ENCODE measurements around the gene SLC35C1. TPM values are rescaled to one million over a fixed set of nuclear protein-coding genes. Genes with fewer than 3 reads are reported as not detected.

The SLC35C1 gene
- total and polyA plus RNA-seq, 2 experiments from 2014 or later, result 6.8 to 11.0 TPM

DNA sequence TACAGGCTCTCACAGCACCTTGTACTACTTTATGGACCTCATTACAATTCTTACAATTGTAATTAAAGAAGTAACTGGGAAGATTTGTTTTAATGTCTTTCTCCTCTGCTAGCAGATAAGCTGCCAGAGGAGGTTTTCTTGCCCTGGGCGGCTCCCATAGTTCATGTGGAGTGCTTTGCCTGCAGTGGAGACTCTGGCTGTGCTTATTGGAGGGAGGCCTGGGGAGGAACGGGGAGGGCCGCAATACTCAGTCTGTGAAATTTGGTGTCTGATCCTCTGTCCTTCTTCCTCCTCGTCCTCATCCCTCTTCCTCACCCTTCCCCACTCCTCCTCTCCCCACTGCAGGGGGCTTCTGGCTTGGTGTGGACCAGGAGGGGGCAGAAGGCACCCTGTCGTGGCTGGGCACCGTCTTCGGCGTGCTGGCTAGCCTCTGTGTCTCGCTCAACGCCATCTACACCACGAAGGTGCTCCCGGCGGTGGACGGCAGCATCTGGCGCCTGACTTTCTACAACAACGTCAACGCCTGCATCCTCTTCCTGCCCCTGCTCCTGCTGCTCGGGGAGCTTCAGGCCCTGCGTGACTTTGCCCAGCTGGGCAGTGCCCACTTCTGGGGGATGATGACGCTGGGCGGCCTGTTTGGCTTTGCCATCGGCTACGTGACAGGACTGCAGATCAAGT is 5.6 kb downstream of the SLC35C1 start:
- Histone ChIP-seq H3K27me3 (ENCODE audit: insufficient read depth) (no peaks in the 10 kb centered on the region), H3K9me2 (ENCODE audit: insufficient read depth) (no peaks in the 10 kb centered on the region), H2AFZ (no peak overlapping the region), H3K79me2 (replicated peaks; ENCODE audit: insufficient read depth) (peaks cover 11% of the 10 kb centered on the region), H3K4me1 (ENCODE audit: insufficient read depth) (peaks cover 4% of the 10 kb centered on the region), H3K27ac (ENCODE audit: low read depth) (no peak overlapping the region), H4K20me1 (replicated peaks; ENCODE audit: insufficient read depth) (peaks cover 4% of the 10 kb centered on the region; the same call in 1 of the 2 replicates), H3K36me3 (ENCODE audit: insufficient read depth) (no peaks in the 10 kb centered on the region), H3F3A (replicated peaks; ENCODE audit: low read depth) (no peaks in the 10 kb centered on the region), H3K4me3 (no peak overlapping the region), H3K4me2 (no peak overlapping the region)
- TF ChIP-seq REST (IDR thresholded peaks at IDR 0.05; ENCODE audit: unreplicated experiment) (no peak), EZH2 (IDR thresholded peaks at IDR 0.05; ENCODE audit: low read depth, unreplicated experiment) (no peak), CREB1 (CRISPR knock-in tag; IDR thresholded peaks at IDR 0.05; ENCODE audit: low read depth) (no peak), NANOG (IDR thresholded peaks at IDR 0.05; ENCODE audit: borderline replicate concordance) (no peak), ZNF114 (CRISPR knock-in tag; IDR thresholded peaks at IDR 0.05) (no peak), ETS1 (IDR thresholded peaks at IDR 0.05) (no peak), ZNF331 (CRISPR knock-in tag; IDR thresholded peaks at IDR 0.05; ENCODE audit: low read depth) (no peak), EZH2phosphoT487 (IDR thresholded peaks at IDR 0.05; ENCODE audit: unreplicated experiment) (no peak), POLR2AphosphoS5 (IDR thresholded peaks at IDR 0.05; ENCODE audit: low read depth) (no peak), STAT1 (IDR thresholded peaks at IDR 0.05; ENCODE audit: unreplicated experiment) (no peak), JUNB (IDR thresholded peaks at IDR 0.05; ENCODE audit: unreplicated experiment) (no peak)
- TF ChIP-seq, protein P1, sequence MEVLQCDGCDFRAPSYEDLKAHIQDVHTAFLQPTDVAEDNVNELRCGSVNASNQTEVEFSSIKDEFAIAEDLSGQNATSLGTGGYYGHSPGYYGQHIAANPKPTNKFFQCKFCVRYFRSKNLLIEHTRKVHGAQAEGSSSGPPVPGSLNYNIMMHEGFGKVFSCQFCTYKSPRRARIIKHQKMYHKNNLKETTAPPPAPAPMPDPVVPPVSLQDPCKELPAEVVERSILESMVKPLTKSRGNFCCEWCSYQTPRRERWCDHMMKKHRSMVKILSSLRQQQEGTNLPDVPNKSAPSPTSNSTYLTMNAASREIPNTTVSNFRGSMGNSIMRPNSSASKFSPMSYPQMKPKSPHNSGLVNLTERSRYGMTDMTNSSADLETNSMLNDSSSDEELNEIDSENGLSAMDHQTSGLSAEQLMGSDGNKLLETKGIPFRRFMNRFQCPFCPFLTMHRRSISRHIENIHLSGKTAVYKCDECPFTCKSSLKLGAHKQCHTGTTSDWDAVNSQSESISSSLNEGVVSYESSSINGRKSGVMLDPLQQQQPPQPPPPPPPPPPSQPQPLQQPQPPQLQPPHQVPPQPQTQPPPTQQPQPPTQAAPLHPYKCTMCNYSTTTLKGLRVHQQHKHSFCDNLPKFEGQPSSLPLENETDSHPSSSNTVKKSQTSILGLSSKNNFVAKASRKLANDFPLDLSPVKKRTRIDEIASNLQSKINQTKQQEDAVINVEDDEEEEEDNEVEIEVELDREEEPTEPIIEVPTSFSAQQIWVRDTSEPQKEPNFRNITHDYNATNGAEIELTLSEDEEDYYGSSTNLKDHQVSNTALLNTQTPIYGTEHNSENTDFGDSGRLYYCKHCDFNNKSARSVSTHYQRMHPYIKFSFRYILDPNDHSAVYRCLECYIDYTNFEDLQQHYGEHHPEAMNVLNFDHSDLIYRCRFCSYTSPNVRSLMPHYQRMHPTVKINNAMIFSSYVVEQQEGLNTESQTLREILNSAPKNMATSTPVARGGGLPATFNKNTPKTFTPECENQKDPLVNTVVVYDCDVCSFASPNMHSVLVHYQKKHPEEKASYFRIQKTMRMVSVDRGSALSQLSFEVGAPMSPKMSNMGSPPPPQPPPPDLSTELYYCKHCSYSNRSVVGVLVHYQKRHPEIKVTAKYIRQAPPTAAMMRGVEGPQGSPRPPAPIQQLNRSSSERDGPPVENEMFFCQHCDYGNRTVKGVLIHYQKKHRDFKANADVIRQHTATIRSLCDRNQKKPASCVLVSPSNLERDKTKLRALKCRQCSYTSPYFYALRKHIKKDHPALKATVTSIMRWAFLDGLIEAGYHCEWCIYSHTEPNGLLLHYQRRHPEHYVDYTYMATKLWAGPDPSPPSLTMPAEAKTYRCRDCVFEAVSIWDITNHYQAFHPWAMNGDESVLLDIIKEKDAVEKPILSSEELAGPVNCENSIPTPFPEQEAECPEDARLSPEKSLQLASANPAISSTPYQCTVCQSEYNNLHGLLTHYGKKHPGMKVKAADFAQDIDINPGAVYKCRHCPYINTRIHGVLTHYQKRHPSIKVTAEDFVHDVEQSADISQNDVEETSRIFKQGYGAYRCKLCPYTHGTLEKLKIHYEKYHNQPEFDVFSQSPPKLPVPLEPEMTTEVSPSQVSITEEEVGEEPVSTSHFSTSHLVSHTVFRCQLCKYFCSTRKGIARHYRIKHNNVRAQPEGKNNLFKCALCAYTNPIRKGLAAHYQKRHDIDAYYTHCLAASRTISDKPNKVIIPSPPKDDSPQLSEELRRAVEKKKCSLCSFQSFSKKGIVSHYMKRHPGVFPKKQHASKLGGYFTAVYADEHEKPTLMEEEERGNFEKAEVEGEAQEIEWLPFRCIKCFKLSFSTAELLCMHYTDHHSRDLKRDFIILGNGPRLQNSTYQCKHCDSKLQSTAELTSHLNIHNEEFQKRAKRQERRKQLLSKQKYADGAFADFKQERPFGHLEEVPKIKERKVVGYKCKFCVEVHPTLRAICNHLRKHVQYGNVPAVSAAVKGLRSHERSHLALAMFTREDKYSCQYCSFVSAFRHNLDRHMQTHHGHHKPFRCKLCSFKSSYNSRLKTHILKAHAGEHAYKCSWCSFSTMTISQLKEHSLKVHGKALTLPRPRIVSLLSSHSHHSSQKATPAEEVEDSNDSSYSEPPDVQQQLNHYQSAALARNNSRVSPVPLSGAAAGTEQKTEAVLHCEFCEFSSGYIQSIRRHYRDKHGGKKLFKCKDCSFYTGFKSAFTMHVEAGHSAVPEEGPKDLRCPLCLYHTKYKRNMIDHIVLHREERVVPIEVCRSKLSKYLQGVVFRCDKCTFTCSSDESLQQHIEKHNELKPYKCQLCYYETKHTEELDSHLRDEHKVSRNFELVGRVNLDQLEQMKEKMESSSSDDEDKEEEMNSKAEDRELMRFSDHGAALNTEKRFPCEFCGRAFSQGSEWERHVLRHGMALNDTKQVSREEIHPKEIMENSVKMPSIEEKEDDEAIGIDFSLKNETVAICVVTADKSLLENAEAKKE (CRISPR knock-in tag; IDR thresholded peaks at IDR 0.05), result no peak
- TF ChIP-seq, protein P2, sequence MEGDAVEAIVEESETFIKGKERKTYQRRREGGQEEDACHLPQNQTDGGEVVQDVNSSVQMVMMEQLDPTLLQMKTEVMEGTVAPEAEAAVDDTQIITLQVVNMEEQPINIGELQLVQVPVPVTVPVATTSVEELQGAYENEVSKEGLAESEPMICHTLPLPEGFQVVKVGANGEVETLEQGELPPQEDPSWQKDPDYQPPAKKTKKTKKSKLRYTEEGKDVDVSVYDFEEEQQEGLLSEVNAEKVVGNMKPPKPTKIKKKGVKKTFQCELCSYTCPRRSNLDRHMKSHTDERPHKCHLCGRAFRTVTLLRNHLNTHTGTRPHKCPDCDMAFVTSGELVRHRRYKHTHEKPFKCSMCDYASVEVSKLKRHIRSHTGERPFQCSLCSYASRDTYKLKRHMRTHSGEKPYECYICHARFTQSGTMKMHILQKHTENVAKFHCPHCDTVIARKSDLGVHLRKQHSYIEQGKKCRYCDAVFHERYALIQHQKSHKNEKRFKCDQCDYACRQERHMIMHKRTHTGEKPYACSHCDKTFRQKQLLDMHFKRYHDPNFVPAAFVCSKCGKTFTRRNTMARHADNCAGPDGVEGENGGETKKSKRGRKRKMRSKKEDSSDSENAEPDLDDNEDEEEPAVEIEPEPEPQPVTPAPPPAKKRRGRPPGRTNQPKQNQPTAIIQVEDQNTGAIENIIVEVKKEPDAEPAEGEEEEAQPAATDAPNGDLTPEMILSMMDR (conservative IDR thresholded peaks at IDR 0.05; ENCODE audit: low read depth in 2 of 2), result no peak
- H3K4me1 Mint-ChIP-seq, result peaks cover 26% of the 10 kb centered on the region
- no peak overlapping the region for H3K4me3 Mint-ChIP-seq
- H3K9me3 Mint-ChIP-seq, result no peaks in the 10 kb centered on the region; the same call in 2 of the 3 replicates
- peaks cover 15% of the 10 kb centered on the region; the same call in 2 of the 3 replicates for H3K36me3 Mint-ChIP-seq (ENCODE audit: low read depth)
- DNase-seq (ENCODE audit: low spot score), result no peak
- H3K27ac Mint-ChIP-seq, result no peak overlapping the region
- peaks cover 8% of the 10 kb centered on the region for H3K27me3 Mint-ChIP-seq (ENCODE audit: insufficient read depth, low read depth, poor library complexity)
- no peak for ATAC-seq
